HG02798 (cell line): ENCODE results near the gene CCDC12.

Experiments
- ATAC-seq: cut with Tn5 transposase; IDR thresholded peaks from one replicate; pipeline ENCODE4 v1.9.1; 2021; ENCODE audit warnings: mild to moderate bottlenecking; ENCODE audit not compliant: unreplicated experiment, poor library complexity

The CCDC12 gene

GRCh38 chr3:46976326-46977190 lies at the start of gene CCDC12:
CCDC12 (minus strand) TSS chr3:46976745; CDS start chr3:46976732, 13 bp downstream.
- ATAC-seq: peak; percentile 69

GRCh38 chr3:47024932-47025331 lies 48.4 kb upstream of the CCDC12 start:
- no peak for ATAC-seq

- no peak for ATAC-seq
These were observed 46.1 kb upstream of the CCDC12 start for GRCh38 chr3:47022641-47023071.

- no peak for ATAC-seq
These were observed 43.8 kb upstream of the CCDC12 start for GRCh38 chr3:47020311-47020710.

GRCh38 chr3:47019201-47019600 lies 42.7 kb upstream of the CCDC12 start:
- peak; percentile 56 for ATAC-seq

- no peak for ATAC-seq
These were observed 41.7 kb upstream of the CCDC12 start for GRCh38 chr3:47018269-47018611.

- no peak for ATAC-seq
These were observed 41.1 kb upstream of the CCDC12 start for GRCh38 chr3:47017504-47018268.

GRCh38 chr3:47016934-47017435 lies 40.4 kb upstream of the CCDC12 start:
- no peak for ATAC-seq

- no peak for ATAC-seq
These were observed 39.8 kb upstream of the CCDC12 start for GRCh38 chr3:47016086-47016933.

- no peak for ATAC-seq
These were observed 38.6 kb upstream of the CCDC12 start for GRCh38 chr3:47015151-47015550.

GRCh38 chr3:47014036-47014435 lies 37.5 kb upstream of the CCDC12 start:
- ATAC-seq: no peak

- no peak for ATAC-seq
These were observed 36.7 kb upstream of the CCDC12 start for GRCh38 chr3:47013231-47013630.

- ATAC-seq: no peak
These were observed 36.0 kb upstream of the CCDC12 start for GRCh38 chr3:47012342-47013230.

GRCh38 chr3:47011371-47011770 lies 34.8 kb upstream of the CCDC12 start:
- ATAC-seq: no peak

GRCh38 chr3:47010910-47011309 lies 34.4 kb upstream of the CCDC12 start:
- no peak for ATAC-seq

- ATAC-seq: no peak
These were observed 33.7 kb upstream of the CCDC12 start for GRCh38 chr3:47010111-47010712.

GRCh38 chr3:47009225-47010110 lies 32.9 kb upstream of the CCDC12 start:
- ATAC-seq: peak; percentile 89

GRCh38 chr3:47008851-47009224 lies 32.3 kb upstream of the CCDC12 start:
- no peak for ATAC-seq
